ENCODE results near the gene GDAP2. TPM values are rescaled to one million over a fixed set of nuclear protein-coding genes. Genes with fewer than 3 reads are reported as not detected.

Gene GDAP2
- total RNA-seq, 1 donor from 2014 or later = 25.4 TPM

DNA sequence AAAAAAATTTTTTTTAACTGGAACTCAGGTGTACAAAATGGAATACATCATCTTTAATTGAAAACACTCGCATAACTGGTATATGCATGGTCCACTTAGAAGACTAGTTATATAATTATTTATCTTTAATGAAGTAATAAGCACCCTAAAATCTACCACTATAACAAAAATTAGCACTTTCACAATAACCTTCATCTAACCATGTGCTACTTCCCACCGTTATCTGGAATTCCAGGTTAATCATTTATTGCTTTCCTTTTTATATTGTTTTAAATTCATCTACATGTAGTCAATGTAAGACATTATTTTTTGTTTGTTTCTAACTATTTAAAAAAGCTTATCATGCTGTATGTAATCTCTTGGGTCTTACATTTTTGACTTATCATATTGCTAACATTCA lies 39.0 kb downstream of the GDAP2 start:
- H3K36me3 Mint-ChIP-seq (ENCODE audit: low read depth) = peaks cover 5% of the 10 kb centered on the region
- H3K4me1 Mint-ChIP-seq = no peaks in the 10 kb centered on the region
- no peaks in the 10 kb centered on the region for H3K27me3 Mint-ChIP-seq (ENCODE audit: low read depth)
- H3K9me3 Mint-ChIP-seq = no peaks in the 10 kb centered on the region
- DNase-seq (ENCODE audit: low read depth, low spot score) = no peak
- H3K27ac Mint-ChIP-seq (ENCODE audit: unreplicated experiment) = no peak overlapping the region
- TF ChIP-seq, protein P1, sequence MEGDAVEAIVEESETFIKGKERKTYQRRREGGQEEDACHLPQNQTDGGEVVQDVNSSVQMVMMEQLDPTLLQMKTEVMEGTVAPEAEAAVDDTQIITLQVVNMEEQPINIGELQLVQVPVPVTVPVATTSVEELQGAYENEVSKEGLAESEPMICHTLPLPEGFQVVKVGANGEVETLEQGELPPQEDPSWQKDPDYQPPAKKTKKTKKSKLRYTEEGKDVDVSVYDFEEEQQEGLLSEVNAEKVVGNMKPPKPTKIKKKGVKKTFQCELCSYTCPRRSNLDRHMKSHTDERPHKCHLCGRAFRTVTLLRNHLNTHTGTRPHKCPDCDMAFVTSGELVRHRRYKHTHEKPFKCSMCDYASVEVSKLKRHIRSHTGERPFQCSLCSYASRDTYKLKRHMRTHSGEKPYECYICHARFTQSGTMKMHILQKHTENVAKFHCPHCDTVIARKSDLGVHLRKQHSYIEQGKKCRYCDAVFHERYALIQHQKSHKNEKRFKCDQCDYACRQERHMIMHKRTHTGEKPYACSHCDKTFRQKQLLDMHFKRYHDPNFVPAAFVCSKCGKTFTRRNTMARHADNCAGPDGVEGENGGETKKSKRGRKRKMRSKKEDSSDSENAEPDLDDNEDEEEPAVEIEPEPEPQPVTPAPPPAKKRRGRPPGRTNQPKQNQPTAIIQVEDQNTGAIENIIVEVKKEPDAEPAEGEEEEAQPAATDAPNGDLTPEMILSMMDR (conservative IDR thresholded peaks at IDR 0.05) = no peak
- H3K4me3 Mint-ChIP-seq = no peak overlapping the region

DNA sequence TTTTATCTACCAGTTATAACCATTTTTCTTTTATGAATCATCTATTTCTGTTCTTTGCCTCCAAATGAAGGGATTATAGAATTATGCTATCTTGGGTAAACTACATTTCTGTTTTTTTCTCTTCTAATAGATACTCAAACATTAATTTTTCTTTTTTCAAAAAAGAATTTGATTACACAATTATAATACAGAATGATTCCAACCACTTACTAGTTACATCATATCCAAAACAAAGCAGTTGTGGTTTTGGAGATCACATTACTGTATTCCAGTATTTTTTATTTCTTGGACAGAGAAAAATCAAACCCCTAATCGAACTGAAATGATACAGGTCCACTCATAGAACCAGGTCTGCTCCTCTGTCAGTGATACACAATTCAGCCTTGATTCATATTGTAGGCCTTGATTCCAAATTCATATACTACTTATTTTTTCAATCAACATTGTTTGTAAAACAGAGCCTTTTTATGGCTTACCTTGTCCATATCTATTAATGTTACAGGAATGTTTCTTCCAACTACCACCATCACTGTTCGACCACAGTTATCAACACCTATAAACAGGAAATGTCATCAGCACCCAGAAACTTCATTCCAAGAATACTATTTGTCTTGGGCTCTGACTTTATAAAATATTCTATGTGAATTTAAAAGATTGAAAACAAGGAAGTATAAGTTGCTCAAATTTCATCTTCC lies 43.2 kb downstream of the GDAP2 start:
- DNase-seq (ENCODE audit: low read depth, low spot score) = no peak
- no peaks in the 10 kb centered on the region for H3K4me1 Mint-ChIP-seq
- H3K27me3 Mint-ChIP-seq (ENCODE audit: low read depth) = no peaks in the 10 kb centered on the region
- TF ChIP-seq, protein P1 (conservative IDR thresholded peaks at IDR 0.05) = no peak
- H3K27ac Mint-ChIP-seq (ENCODE audit: unreplicated experiment) = no peak overlapping the region
- no peak overlapping the region for H3K4me3 Mint-ChIP-seq
- no peaks in the 10 kb centered on the region for H3K9me3 Mint-ChIP-seq
- H3K36me3 Mint-ChIP-seq (ENCODE audit: low read depth) = peaks cover 3% of the 10 kb centered on the region

GRCh38 chr1:117883616-117884015 lies 45.8 kb downstream of the GDAP2 start:
- Mint-ChIP-seq H3K4me1 (no peaks in the 10 kb centered on the region), H3K9me3 (no peaks in the 10 kb centered on the region), H3K4me3 (no peak overlapping the region), H3K27ac (ENCODE audit: unreplicated experiment) (no peak overlapping the region), H3K27me3 (ENCODE audit: low read depth) (no peaks in the 10 kb centered on the region), H3K36me3 (ENCODE audit: low read depth) (peaks cover 7% of the 10 kb centered on the region)
- TF ChIP-seq, protein P1 (conservative IDR thresholded peaks at IDR 0.05) = no peak
- DNase-seq (ENCODE audit: low read depth, low spot score) = no peak

DNA sequence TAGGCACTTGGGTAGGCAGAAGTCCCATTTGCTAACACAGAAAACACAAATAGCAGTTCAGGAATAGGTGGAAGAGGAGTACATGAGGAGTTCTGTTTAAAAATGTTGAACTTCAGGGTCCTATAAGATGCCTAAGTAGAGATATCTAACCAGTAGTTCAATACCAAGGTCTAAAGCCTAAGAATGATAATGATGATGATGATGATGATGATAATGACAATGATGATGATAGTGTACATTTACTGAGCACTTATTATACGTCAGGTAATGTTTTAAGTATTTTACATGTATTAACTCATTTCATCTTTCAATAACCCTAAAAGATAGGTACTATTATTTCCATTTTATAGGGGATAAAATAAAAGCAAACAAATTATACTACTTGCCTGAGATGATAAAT lies 50.1 kb downstream of the GDAP2 start:
- Mint-ChIP-seq H3K4me1 (no peaks in the 10 kb centered on the region), H3K27ac (ENCODE audit: unreplicated experiment) (peak overlapping the region; percentile 59), H3K27me3 (ENCODE audit: low read depth) (no peaks in the 10 kb centered on the region), H3K36me3 (ENCODE audit: low read depth) (peaks cover 25% of the 10 kb centered on the region), H3K4me3 (no peak overlapping the region), H3K9me3 (no peaks in the 10 kb centered on the region)
- no peak for DNase-seq (ENCODE audit: low read depth, low spot score)
- TF ChIP-seq, protein P1 (conservative IDR thresholded peaks at IDR 0.05) = no peak

GRCh38 chr1:117877823-117878222 lies 51.6 kb downstream of the GDAP2 start:
- Mint-ChIP-seq H3K4me3 (no peak overlapping the region), H3K36me3 (ENCODE audit: low read depth) (peaks cover 37% of the 10 kb centered on the region), H3K27ac (ENCODE audit: unreplicated experiment) (no peak overlapping the region), H3K27me3 (ENCODE audit: low read depth) (no peaks in the 10 kb centered on the region), H3K9me3 (no peaks in the 10 kb centered on the region), H3K4me1 (no peaks in the 10 kb centered on the region)
- DNase-seq (ENCODE audit: low read depth, low spot score) = no peak
- TF ChIP-seq, protein P1 (conservative IDR thresholded peaks at IDR 0.05) = no peak

All from neural crest cell (in vitro differentiated cells).